Liver (tissue), 3 donors: Measurements from ENCODE around the gene EVPLL.
"Not testable (repeated sequence)": the region's sequence is repeated elsewhere in the genome, so short reads cannot be mapped to it uniquely, and the experiment has no call there.

Source experiments
- EGR1 ChIP-seq, 2 donors: IDR thresholded peaks; 2 replicates each; pipeline ENCODE4 v1.6.1; 2016 to 2018; ENCODE audit warnings: antibody characterized with exemption in 2 of 2, low read depth in 2 of 2
- JUND ChIP-seq, 2 donors: IDR thresholded peaks; 2 replicates each; pipeline ENCODE4 v1.6.1; 2016; ENCODE audit warnings: antibody characterized with exemption in 2 of 2
- REST ChIP-seq: IDR thresholded peaks from 2 replicates; pipeline ENCODE4 v1.6.1; 2016; ENCODE audit warnings: antibody characterized with exemption, mild to moderate bottlenecking
- RXRA ChIP-seq, 2 donors: IDR thresholded peaks; 2 replicates each; pipeline ENCODE4 v1.6.1; 2017 to 2018; ENCODE audit warnings: antibody characterized with exemption in 2 of 2, mild to moderate bottlenecking in 1 of 2
- TAF1 ChIP-seq: conservative IDR thresholded peaks from 2 replicates; pipeline ENCODE4 v1.6.1; 2016; ENCODE audit warnings: antibody characterized with exemption, mild to moderate bottlenecking
- TF ChIP-seq, protein P1 (sequence below): fragments of 150-350 bp; IDR thresholded peaks from 2 replicates; pipeline ENCODE4 v1.5.1; 2017; ENCODE audit warnings: improper control_type of control experiment, low read depth, low read length; ENCODE audit not compliant: missing input control
- donor health status: healthy.
- donor health status: healthy.

DNA sequence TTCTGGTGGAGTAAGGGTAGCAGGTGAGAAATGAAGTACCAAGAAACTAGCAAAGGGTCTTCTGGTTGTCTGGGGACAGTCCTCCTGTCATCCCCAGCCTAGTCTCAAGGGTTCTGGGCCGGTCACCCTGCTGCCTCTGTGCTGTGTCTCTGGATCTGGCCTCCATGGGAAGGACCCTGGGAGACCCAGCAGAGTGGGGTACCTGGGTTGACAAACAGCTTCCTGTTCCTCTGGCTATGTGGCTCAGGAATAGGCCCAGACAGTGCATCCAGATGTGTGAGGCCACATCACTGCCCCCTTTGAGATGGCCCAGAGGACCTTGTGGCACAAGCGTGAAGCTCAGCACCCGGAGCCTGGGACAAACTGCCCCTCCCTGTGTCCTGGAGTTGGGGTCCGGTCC, 10.7 kb downstream of the EVPLL start:
- TF ChIP-seq REST; JUND (IDR thresholded peaks at IDR 0.05); TAF1; RXRA (IDR thresholded peaks at IDR 0.05); EGR1 (IDR thresholded peaks at IDR 0.05; ENCODE audit: low read depth in 2 of 2): not testable (repeated sequence)
- TF ChIP-seq, protein P1, sequence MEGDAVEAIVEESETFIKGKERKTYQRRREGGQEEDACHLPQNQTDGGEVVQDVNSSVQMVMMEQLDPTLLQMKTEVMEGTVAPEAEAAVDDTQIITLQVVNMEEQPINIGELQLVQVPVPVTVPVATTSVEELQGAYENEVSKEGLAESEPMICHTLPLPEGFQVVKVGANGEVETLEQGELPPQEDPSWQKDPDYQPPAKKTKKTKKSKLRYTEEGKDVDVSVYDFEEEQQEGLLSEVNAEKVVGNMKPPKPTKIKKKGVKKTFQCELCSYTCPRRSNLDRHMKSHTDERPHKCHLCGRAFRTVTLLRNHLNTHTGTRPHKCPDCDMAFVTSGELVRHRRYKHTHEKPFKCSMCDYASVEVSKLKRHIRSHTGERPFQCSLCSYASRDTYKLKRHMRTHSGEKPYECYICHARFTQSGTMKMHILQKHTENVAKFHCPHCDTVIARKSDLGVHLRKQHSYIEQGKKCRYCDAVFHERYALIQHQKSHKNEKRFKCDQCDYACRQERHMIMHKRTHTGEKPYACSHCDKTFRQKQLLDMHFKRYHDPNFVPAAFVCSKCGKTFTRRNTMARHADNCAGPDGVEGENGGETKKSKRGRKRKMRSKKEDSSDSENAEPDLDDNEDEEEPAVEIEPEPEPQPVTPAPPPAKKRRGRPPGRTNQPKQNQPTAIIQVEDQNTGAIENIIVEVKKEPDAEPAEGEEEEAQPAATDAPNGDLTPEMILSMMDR = not testable (repeated sequence)
